ENCODE results near the gene RNF7. TPM values are rescaled to one million over a fixed set of nuclear protein-coding genes. Genes with fewer than 3 reads are reported as not detected.
A peak's percentile ranks its signal among the peaks of the same experiment; 100 is the strongest.

RNF7 gene
- total and polyA plus RNA-seq, 9 of the 15 experiments (the other 6 are each of a cell fraction or from before 2014, with no cell fraction given), result 38.8 to 133 (median 80.5) TPM

DNA sequence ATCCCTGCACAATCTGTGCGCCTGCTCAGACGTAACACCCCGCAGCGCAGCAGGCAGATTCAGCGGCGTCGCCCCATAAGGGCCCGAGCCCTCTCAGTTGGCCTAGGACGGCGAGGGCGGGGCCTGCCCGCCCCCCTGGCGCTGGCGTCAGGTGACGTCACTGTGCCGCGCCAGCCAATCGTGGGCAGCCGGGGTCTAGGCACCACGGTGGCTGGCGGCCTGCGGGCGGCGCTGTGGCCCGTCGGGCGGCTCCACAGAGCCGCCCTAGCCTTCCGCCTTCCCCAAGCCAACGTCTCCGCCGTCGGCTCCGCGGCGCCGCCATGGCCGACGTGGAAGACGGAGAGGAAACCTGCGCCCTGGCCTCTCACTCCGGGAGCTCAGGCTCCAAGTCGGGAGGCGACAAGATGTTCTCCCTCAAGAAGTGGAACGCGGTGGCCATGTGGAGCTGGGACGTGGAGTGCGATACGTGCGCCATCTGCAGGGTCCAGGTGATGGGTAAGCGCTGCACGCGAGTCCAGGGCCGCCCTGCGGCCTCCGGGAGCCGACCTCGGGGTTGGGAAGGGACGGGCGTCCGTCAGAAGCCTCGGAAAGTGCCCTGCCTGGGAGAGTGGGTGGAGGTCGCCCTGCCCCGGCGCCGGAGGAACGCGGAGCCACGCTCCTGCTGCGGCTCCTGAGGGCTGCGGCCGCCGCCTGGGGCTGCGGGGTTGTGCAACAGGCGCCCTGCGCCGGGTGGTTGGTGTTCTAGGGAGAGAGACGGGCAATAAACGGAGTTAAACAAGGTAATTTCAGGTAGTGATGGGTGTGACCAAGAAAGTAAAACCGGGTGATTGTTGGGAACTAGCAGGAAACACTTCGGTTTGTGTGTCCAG is at the start of gene RNF7 (continued):
- TF ChIP-seq HMGN3 (IDR thresholded peaks at IDR 0.05; ENCODE audit: borderline replicate concordance, extremely low read depth, insufficient read length, low read depth, low read length) (peak; percentile 94), STAT5B (CRISPR knock-in tag; IDR thresholded peaks at IDR 0.05) (no peak), ZNF121 (CRISPR knock-in tag; conservative IDR thresholded peaks at IDR 0.05) (no peak), EGR1 (conservative IDR thresholded peaks at IDR 0.05) (peak; percentile 76), CREB5 (CRISPR knock-in tag; IDR thresholded peaks at IDR 0.05) (no peak), POLR2H (tag; IDR thresholded peaks at IDR 0.05; ENCODE audit: low read depth) (peak; percentile 50; the same call in 1 of the 2 replicates), FOXJ3 (CRISPR knock-in tag; IDR thresholded peaks at IDR 0.05) (no peak), ARNT (IDR thresholded peaks at IDR 0.05) (no peak), EZH2 (IDR thresholded peaks at IDR 0.05; ENCODE audit: borderline replicate concordance, low read depth, low read length) (no peak), SMARCB1 (IDR thresholded peaks at IDR 0.05; ENCODE audit: insufficient read length, low read depth) (no peak), PTRF (tag; IDR thresholded peaks at IDR 0.05) (no peak), CEBPG (CRISPR knock-in tag; IDR thresholded peaks at IDR 0.05) (peak; percentile 90), CEBPG (tag; conservative IDR thresholded peaks at IDR 0.05 in 1 of 2, IDR thresholded peaks at IDR 0.05 in 1 of 2) (peak; percentile 75 to 98), ZZZ3 (IDR thresholded peaks at IDR 0.05) (no peak), HDAC1 (IDR thresholded peaks at IDR 0.05) (peak in 1 of 2 experiments; percentile 81; a peak in 2 of 4 replicates), TAF7 (tag; IDR thresholded peaks at IDR 0.05) (0 out of 2 replicates have a peak, but pooled peaks have one; percentile 40), ZNF830 (CRISPR knock-in tag; IDR thresholded peaks at IDR 0.05) (0 out of 2 replicates have a peak, but pooled peaks have one; percentile 63), PHTF2 (CRISPR knock-in tag; IDR thresholded peaks at IDR 0.05) (no peak), ARHGAP35 (IDR thresholded peaks at IDR 0.05; ENCODE audit: partially characterized antibody) (no peak), NCOA6 (IDR thresholded peaks at IDR 0.05) (peak; percentile 46; the same call in 1 of the 2 replicates), CXXC5 (CRISPR knock-in tag; IDR thresholded peaks at IDR 0.05) (peak; percentile 94), CBX2 (IDR thresholded peaks at IDR 0.05; ENCODE audit: insufficient read depth, low read length, poor library complexity, severe bottlenecking) (no peak), ARID2 (IDR thresholded peaks at IDR 0.05) (no peak), PTTG1 (tag; IDR thresholded peaks at IDR 0.05; ENCODE audit: low read depth) (no peak), BRD4 (IDR thresholded peaks at IDR 0.05) (peak; percentile 95)
- TF ChIP-seq, protein P1, sequence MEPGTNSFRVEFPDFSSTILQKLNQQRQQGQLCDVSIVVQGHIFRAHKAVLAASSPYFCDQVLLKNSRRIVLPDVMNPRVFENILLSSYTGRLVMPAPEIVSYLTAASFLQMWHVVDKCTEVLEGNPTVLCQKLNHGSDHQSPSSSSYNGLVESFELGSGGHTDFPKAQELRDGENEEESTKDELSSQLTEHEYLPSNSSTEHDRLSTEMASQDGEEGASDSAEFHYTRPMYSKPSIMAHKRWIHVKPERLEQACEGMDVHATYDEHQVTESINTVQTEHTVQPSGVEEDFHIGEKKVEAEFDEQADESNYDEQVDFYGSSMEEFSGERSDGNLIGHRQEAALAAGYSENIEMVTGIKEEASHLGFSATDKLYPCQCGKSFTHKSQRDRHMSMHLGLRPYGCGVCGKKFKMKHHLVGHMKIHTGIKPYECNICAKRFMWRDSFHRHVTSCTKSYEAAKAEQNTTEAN (CRISPR knock-in tag; IDR thresholded peaks at IDR 0.05), result no peak
- TF ChIP-seq, protein P2, sequence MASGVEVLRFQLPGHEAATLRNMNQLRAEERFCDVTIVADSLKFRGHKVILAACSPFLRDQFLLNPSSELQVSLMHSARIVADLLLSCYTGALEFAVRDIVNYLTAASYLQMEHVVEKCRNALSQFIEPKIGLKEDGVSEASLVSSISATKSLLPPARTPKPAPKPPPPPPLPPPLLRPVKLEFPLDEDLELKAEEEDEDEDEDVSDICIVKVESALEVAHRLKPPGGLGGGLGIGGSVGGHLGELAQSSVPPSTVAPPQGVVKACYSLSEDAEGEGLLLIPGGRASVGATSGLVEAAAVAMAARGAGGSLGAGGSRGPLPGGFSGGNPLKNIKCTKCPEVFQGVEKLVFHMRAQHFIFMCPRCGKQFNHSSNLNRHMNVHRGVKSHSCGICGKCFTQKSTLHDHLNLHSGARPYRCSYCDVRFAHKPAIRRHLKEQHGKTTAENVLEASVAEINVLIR (CRISPR knock-in tag; IDR thresholded peaks at IDR 0.05), result peak; percentile 96

All from K562 (cell line).